Left renal pelvis (tissue), 4 donors: ENCODE measurements around the gene CERS6. TPM values are rescaled to one million over a fixed set of nuclear protein-coding genes. Genes with fewer than 3 reads are reported as not detected.
A peak's percentile ranks its signal among the peaks of the same experiment; 100 is the strongest.
"Not testable (repeated sequence)": the region's sequence is repeated elsewhere in the genome, so short reads cannot be mapped to it uniquely, and the experiment has no call there.

Experiments used
- DNase-seq, 4 donors: peaks; one replicate each; pipeline ENCODE4 v3.0.0-alpha.2; 2013; ENCODE audit warnings: low read depth in 4 of 4, low spot score in 3 of 4
- polyA plus RNA-seq, 4 donors: library from polyadenylated mRNA; unstranded; fragments of 120-200 nt; gene quantifications; one replicate each; pipeline ENCODE4 v1.2.1, GENCODE V29; 2013; ENCODE audit not compliant: insufficient read length in 4 of 4

Gene CERS6
- polyA plus RNA-seq, 4 donors, result 42.3 to 63.7 (median 54.4) TPM

GRCh38 chr2:168633200-168633599 is 177.1 kb downstream of the CERS6 start:
- DNase-seq, result no peak

- no peak for DNase-seq
Observed at GRCh38 chr2:168633895-168634294, 177.8 kb downstream of the CERS6 start.

DNA sequence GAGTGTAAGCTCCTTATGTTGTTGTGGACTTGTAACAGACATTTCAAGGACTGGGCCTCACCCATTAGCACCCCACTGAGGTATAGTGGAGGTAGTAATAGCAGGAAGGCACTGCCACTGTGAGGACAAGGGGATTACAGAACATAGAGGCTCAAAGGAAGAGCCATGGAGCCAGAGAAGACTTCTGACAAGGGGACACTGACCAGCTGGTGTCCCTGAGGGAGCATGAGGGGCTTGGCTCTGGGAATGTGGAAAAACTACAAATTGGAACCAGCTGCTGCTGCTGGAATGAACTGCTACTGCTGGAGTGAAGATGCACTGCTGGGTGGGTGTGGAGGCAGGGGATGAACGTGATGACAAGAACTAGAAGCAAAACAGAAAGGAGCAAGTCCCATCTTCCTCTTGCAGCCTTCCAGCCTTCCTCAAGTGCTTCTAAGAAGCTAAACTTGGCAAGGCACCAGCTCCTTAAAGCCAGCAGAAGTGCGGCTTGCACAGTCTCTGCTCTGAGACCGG is 179.0 kb downstream of the CERS6 start:
- DNase-seq, result peak in 3 of 4 donors; percentile 66 to 70 (median 70)

- DNase-seq, result no peak
Observed at GRCh38 chr2:168639018-168639417, 182.9 kb downstream of the CERS6 start.

DNA sequence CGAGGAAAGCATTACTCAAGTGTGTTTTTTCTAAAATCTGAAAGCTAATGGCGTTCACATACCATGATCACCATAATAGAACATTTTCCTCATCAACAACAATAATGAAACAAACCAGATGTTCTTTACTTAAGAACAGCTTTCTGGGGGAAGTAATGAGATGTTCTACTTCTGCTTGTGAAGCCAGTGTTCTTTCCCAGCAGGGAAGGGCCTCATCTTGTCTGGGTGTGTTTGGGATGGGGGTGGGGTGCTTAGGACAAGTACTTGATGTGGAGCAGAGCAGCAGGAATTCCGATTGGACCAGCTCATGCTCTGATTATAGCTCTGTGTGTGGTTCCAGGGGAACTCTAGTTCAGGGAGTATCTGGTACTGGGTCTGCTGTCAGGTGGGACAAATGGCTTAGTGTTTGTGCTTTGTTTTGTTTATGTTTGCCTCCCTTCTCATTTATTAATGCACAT is 183.4 kb downstream of the CERS6 start:
- DNase-seq, result no peak

GRCh38 chr2:168640039-168640438 is 184.0 kb downstream of the CERS6 start:
- no peak for DNase-seq

DNA sequence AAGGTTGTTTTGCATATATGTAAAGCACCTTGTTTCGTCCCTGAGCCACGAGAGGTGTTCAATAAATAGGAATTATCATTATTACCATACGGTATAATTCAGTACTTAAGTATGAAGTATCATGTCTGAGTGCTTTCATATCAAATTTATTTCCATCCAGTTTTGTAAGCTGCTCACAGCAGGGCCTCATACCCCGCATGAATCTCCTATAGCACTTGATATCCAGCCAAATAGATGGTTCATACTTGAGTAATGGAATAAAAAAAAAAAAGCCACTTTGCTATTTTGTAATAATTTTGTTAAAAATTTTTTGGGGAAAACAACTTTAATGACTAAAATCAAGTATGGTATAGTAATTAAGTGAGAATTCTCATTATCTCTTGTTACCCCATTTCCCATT is 185.6 kb downstream of the CERS6 start:
- DNase-seq, result no peak

GRCh38 chr2:168642873-168643272 is 186.8 kb downstream of the CERS6 start:
- DNase-seq, result no peak

DNA sequence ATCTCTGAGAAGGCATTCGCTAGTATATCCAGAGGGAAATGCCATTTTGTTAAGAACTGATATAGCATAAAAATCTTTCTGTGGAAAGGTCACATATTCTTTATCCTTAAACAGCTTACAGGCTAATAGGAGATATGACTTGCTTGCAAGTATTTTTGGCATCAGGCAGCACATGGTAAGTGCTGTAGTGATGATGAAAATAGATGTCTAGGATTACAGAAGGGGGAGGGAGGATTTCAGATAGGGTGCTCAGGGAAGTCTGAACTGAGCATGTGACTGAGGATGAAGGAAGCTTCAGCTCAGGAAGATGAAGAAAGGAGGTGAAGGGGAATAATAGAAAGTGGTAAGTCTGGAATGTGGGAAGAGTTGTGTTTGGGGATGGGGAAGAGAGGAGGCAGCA is 187.9 kb downstream of the CERS6 start:
- no peak for DNase-seq

GRCh38 chr2:168645696-168646338 is 189.7 kb downstream of the CERS6 start:
- no peak for DNase-seq

DNA sequence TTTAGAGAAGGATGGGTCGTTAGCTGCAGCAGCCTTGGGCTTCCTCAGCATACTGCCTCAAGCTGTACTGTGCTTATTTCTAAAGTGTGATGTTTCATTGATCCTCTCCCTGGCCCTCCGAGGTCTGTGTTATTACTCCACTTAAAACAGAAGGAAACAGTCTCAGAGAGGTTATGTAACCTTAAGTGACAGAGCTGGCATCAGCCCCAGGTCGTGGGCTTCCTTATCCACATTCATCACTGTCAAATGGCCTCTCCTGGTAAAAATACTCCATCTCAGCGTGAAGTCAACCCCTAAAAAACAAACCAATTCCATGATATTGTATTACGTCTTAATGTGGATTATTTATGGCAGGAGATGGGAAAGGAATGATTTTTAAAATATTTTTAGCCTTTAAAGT is 193.0 kb downstream of the CERS6 start:
- no peak for DNase-seq

DNA sequence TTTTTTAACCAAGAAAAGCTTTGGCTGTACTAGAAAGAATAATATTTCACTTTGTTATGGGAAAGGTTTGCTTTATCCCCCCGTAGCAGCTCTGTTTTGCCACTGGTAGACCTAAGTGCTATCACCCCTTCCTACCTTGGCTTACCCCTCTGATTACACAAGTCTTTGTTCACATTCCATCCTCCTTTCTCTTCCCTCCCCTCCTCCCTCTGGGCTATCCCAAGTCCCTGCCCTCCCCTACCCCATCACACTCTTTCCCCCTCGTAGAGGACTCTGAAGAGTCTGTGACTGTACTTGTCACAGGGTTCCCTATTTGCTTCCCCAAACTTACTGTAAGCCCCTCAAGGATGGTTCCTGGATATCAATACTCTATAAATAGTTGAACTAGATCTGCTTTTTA is 193.5 kb downstream of the CERS6 start:
- no peak for DNase-seq

DNA sequence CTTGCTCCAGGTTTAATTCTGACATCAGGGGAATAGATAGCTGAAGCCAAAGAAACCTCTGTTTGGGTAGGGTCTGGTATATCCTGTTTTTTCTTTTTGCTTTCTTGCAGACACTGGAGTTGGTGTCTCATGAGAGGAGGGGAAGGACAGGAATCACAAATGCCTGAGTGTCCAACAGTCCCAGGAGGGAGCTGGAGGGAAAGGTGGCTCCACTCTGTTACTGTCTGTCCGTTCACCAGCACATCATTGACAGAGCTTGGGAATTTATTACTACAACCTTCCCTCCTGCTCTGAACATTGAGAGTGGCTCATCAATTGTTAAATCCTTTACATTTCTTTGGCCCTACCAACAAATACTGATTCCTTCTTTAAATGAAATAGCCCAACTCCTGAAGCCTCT is 194.1 kb downstream of the CERS6 start:
- DNase-seq, result no peak

DNA sequence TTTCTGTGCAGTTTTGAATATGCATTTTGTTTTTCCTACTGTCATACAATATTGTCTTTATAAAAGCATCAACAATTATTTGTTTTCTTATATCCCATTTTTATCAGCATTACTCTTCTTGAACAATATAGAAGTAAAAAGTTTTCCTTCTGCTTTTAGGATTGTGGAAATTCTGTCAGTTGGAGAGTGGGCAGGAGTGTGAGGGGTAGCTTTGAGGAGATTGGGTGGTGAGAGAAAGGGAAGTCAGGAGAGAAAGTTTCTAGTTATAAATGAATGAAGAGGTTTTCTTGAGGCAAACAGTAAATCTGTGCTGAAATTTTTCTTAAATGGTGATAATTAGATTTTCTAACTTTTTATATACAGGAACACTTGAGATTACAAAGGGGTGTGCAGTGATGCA is 194.7 kb downstream of the CERS6 start:
- DNase-seq, result no peak

- no peak for DNase-seq
Observed at GRCh38 chr2:168652997-168653921, 197.2 kb downstream of the CERS6 start.

DNA sequence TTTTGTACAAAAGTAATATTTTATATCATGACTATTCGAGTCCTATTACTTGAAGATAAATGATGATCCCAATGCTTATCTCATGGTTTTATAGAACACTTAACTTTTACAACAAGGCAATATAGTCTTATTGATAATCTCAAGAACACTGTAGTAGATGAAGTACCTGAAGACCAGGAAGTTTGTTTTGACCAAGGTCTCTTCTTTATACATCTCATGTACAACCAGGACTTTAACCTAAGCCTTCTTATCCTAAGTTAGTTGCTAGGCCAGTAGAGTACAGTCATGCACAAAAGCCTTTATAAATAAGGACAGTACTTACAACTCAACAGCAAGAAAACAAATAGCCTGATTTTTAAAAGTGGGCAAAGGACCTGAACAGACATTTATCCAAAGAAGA is 198.6 kb downstream of the CERS6 start:
- DNase-seq, result no peak

DNA sequence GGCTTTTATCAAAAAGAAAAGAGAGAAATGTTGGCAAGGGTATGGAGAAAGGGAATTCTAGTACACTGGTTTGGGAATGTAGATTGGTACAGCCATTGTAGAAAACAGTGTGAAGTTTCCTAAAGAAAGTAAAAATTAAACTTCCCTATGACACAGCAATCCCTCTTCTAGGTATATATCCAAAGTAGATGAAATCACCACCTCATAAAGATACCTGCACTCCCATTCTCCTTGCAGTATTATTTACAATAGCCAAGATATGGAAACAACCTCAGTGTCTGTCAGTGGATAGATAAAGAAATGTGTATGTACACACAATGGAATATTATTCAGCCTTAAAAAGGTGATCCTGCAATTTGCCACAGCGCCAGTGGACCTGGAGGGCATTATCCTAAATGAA is 199.1 kb downstream of the CERS6 start:
- DNase-seq, result no peak

DNA sequence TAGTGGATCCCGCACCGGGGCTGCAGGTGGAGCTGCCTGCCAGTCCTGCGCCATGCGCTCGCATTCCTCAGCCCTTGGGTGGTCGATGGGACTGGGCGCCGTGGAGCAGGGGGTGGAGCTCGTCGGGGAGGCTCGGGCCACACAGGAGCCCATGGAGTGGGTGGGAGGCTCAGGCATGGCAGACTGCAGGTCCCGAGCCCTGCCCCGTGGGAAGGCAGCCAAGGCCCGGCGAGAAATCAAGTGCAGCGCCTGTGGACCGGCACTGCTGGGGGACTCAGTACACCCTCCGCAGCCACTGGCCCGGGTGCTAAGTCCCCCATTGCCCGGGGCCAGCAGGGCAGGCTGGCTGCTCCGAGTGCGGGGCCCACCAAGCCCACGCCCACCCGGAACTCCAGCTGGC is 201.3 kb downstream of the CERS6 start:
- not testable (repeated sequence) for DNase-seq

GRCh38 chr2:168658706-168659105 is 202.6 kb downstream of the CERS6 start:
- DNase-seq, result no peak

DNA sequence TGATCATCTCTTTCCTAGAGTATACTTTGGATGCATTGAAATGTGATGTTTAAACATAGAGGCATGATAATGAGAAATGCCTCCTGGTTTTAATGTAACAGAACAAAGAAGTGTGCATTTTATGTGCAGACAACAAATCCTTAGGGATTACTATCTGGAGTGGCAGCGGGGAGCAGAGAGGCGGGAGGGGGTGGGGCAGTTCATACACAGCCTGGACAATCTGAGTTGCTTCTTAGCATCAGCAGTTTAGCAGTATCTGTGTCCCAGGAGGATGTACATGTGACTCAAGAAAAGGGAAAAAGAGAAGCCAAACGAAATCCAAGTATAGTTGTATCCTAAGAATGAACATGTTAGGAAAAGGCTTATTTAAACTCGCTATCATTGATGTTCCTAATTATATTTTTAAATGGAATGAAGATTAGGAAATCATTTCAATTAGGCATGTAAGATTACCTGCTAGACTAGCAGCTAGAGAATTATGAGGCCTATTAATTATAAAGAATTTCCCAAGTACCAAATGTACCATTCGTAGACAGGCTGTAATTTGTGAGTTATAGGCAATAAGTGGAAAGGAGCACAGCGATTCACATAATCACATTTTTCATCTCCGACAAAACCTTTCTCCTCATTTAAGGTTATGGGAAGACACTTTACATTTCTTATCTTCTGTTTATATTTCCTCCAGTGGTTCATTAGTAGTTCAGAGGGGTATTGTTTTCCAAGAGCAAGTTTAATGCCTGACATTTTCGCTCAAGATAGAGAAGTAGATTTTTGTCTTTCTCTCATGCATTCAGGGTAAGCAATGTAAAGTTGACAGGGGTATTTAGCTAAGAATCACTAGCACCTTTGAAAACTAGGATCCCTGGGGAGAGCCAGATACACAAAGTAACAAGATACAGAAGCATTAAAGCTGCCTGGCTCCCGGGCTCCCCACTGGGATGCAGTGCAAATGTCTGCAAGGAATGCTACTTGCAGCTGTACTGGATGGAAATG is 205.1 kb downstream of the CERS6 start:
- DNase-seq, result no peak

GRCh38 chr2:168661863-168662256 is 205.8 kb downstream of the CERS6 start:
- no peak for DNase-seq
